ELR (cell line): ENCODE results near the gene PARP9.

Experiments used
- DNase-seq: peaks from one replicate; pipeline ENCODE4 v3.0.0-alpha.2; 2015; ENCODE audit warnings: low read depth

PARP9 gene

GRCh38 chr3:122564155-122564912 is at the start of gene PARP9, which contains the start of gene DTX3L:
Gene PARP9 (minus strand): TSS chr3:122564300. CDS start chr3:122559620, 4,680 bp downstream.
Gene DTX3L (plus strand): TSS chr3:122564338. CDS start chr3:122564427, 89 bp downstream.
- DNase-seq, result peak; percentile 90

- DNase-seq, result no peak
Observed at GRCh38 chr3:122612696-122613095, 48.6 kb upstream of the PARP9 start.

- DNase-seq, result peak; percentile 89
Observed at GRCh38 chr3:122609798-122610559, 45.9 kb upstream of the PARP9 start.

DNA sequence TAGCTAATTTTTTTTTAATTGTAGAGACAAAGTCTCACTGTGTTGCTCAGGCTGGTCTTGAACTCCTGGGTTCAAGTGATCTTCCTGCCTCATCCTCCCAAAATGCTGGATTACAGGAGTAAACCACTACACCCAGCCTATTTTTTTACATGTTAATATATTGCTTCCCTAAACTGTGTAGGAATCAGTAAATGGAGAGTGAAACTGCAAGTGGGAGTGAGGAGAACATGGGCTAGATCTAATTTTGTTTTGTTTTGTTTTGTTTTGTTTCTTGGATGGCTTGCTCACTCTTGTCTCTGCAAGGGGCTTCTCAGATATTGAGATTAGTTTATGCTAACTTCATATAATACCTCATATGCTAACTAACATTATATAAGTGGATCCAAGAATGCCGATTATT is 44.8 kb upstream of the PARP9 start:
- no peak for DNase-seq

DNA sequence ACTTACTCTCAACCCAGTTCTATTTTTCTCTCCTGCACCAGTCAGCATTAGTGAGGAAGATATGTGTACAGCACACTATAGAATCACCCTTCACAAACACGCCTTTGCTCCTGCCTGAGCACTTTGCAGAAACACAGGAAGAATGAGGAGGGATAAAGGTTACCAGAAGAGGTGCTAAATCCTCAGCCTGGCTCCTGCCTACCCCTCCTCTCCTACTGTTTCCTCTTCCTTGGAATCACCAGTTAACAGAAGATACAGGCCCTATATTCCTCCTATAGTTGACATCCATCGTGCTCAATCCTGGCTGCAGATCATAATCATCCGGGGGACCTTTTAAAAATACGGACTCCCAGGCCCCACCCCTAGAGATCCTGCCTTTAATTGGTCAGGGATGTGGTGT is 42.2 kb upstream of the PARP9 start:
- DNase-seq, result no peak

DNA sequence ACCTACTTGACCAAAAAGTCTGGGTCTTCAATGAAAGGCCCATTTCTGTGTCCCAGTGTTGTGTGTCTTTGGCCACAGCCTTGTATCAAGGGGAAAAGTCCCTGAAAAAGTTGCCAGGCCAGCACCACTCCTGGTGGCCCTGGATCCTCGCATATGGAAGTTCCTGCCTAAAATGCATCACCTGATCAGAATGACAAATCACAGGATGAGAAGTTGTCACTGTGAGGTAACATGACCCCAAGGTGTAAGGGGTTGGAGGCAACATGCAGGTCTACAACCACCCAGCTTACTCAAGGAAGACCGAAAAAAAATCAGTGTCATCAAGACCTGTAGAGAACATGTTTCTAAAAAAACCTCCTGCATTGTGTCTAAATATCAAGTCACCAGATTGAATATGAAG is 39.0 kb upstream of the PARP9 start:
- no peak for DNase-seq

GRCh38 chr3:122602011-122602710 is 38.1 kb upstream of the PARP9 start:
- DNase-seq, result no peak

GRCh38 chr3:122598556-122598955 is 34.5 kb upstream of the PARP9 start:
- no peak for DNase-seq

- DNase-seq, result no peak
Observed at GRCh38 chr3:122598151-122598550, 34.1 kb upstream of the PARP9 start.

- DNase-seq, result no peak
Observed at GRCh38 chr3:122594025-122594424, 29.9 kb upstream of the PARP9 start.

GRCh38 chr3:122590610-122591009 is 26.5 kb upstream of the PARP9 start:
- no peak for DNase-seq

- no peak for DNase-seq
Observed at GRCh38 chr3:122589297-122589696, 25.2 kb upstream of the PARP9 start.

- no peak for DNase-seq
Observed at GRCh38 chr3:122587572-122587971, 23.5 kb upstream of the PARP9 start.

- no peak for DNase-seq
Observed at GRCh38 chr3:122586773-122587485, 22.8 kb upstream of the PARP9 start.

GRCh38 chr3:122586098-122586497 is 22.0 kb upstream of the PARP9 start:
- DNase-seq, result no peak

DNA sequence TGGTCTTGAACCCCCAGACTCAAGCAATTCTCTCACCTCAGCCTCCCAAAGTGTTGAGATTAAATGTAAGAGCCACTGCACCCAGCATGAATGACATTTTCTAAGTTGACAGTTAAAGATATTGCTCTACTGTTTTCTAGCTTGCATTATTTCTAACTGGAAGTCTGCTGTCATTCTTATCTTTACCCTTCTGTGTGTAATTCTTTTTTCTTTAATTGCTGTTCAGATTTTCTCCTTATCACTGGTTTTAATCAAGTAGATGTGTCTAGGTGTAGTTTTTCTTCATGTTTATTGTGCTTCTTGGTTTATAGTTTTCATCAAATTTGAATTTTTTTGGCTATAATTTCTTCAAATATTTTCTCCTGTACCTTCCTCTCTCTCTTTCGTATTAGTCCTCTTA is 18.3 kb upstream of the PARP9 start:
- no peak for DNase-seq

DNA sequence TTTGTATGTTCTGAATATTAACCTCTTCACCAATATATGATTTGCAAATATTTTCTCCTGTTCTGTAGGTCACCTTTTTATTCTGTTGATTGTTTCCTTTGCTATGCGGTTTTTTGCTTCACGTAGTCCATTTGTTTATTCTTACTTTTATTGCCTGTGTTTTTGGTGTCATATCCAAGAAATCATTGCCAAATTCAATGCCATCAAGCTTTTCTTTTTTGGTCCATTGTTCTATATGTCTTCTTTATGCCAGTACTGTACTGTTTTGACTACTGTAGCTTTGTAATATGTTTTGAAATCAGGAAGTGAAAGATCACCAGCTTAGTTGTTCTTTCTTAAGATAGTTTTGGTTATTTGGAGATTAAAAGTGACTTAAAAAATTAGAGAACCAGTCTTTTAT is 17.5 kb upstream of the PARP9 start:
- DNase-seq, result no peak

DNA sequence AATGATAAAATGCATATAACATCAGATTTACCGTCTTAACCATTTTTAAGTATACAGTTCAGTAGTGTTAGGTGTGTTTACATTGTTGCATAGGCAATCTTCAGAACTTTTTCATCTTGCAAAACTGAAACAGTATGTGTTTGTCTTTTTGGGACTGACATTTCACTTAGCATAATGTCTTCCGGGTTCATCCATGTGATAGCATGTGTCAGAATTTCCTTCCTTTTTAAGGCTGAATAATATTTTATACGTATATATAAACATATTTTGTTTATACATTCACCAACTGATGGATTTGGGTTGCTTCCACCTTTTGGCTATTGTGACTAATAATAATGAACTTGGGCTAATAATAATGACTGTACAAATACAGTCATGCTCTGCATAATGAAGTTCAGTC is 16.4 kb upstream of the PARP9 start:
- DNase-seq, result no peak

DNA sequence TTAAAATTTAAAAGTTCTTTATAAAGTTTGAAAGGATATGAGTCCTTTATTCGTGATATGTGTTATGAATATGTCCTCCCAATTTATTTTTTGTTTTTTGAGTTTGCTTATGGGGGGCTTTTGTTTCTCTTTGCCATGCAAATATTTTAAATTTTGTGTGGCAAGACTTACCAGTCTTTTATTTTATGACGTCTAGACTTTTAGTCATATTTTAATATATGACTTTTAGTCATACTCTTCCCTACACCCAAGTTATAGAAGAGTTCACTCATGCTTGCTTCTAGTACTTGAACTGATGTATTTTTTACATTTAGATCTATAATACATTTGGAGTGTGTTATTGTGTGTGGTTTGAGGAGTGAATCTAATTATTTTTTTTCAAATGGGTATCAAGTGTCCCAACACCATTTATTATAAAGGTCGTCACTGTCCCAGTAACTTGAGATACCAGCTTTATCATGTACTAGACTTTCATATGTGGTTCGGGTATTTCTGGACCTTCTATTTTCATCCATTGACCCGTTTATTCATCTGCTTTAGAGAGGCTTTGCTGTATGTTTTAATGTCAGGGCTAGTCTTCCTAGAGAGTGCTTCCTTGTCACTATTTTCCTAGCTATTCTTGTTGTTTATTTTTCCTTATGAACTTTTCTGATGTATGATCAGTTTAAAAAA is 14.1 kb upstream of the PARP9 start:
- DNase-seq, result no peak

DNA sequence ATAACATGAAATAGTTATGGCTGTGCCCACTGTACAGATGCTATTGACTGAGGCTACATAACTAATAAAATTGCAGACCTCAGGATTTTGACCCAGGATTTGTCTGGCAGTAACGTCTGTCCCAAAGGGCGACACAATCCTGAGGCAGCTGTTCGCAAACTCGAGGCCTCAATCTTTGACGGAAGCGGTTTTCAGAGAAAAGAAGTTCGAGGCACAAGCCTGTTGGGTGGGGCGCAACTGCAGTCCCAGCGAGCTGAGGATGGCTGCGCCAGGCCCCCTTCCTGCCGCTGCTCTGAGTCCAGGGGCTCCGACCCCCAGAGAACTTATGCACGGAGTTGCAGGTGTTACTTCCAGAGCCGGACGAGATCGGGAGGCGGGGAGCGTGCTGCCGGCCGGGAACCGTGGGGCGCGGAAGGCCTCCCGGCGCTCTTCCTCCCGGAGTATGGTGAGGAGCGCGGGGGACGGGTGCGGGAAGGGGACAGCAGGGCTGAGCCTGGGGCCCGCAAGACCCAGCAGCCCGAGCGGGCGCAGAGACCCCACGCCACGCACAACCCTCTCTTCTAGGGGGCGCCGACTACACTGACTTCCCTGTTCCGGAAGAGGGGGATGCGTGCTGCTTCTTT is 13.4 kb upstream of the PARP9 start, which contains the start of gene PARP15:
Gene PARP15 (plus strand): TSS at position 242 of the 623 bp plus-strand sequence. CDS start 18 bp downstream, at position 260.
- peak; percentile 14 for DNase-seq
